ENCODE measurements around the gene CT47C1.
A peak's percentile ranks its signal among the peaks of the same experiment; 100 is the strongest.
"Not testable (repeated sequence)": the region's sequence is repeated elsewhere in the genome, so short reads cannot be mapped to it uniquely, and the experiment has no call there.

The CT47C1 gene

GRCh38 chrX:119072744-119073143 lies at the start of gene CT47C1:
Gene CT47C1 (plus strand): TSS chrX:119072993. CDS start chrX:119073226, 233 bp downstream.
- no peak for DNase-seq

- DNase-seq, result no peak
Measured at GRCh38 chrX:119025900-119026299, 46.9 kb upstream of the CT47C1 start.

- DNase-seq, result not testable (repeated sequence)
Measured at GRCh38 chrX:119026344-119026743, 46.4 kb upstream of the CT47C1 start.

GRCh38 chrX:119027960-119028732 lies 44.6 kb upstream of the CT47C1 start:
- not testable (repeated sequence) for DNase-seq

GRCh38 chrX:119028733-119029330 lies 44.0 kb upstream of the CT47C1 start:
- no peak for DNase-seq

GRCh38 chrX:119029656-119030055 lies 43.1 kb upstream of the CT47C1 start:
- DNase-seq, result not testable (repeated sequence)

GRCh38 chrX:119030990-119031389 lies 41.8 kb upstream of the CT47C1 start:
- DNase-seq, result no peak

GRCh38 chrX:119036107-119037029 lies 36.4 kb upstream of the CT47C1 start:
- no peak for DNase-seq

- no peak for DNase-seq
Measured at GRCh38 chrX:119040432-119040831, 32.4 kb upstream of the CT47C1 start.

- no peak for DNase-seq
Measured at GRCh38 chrX:119041175-119041574, 31.6 kb upstream of the CT47C1 start.

GRCh38 chrX:119042040-119042439 lies 30.8 kb upstream of the CT47C1 start:
- DNase-seq, result no peak

GRCh38 chrX:119042996-119043395 lies 29.8 kb upstream of the CT47C1 start:
- DNase-seq, result no peak

GRCh38 chrX:119045884-119046283 lies 26.9 kb upstream of the CT47C1 start:
- DNase-seq, result no peak

GRCh38 chrX:119055687-119056086 lies 17.1 kb upstream of the CT47C1 start:
- DNase-seq, result no peak

- peak in 1 of 2 experiments; percentile 20 for DNase-seq
Measured at GRCh38 chrX:119062750-119063374, 9.9 kb upstream of the CT47C1 start.

GRCh38 chrX:119063428-119063827 lies 9.4 kb upstream of the CT47C1 start:
- no peak for DNase-seq

- peak; percentile 62 to 70 for DNase-seq
Measured at GRCh38 chrX:119067023-119067739, 5.6 kb upstream of the CT47C1 start.

- no peak for DNase-seq
Measured at GRCh38 chrX:119069128-119069527, 3.7 kb upstream of the CT47C1 start.

- no peak for DNase-seq
Measured at GRCh38 chrX:119069762-119070161, 3.0 kb upstream of the CT47C1 start.

GRCh38 chrX:119071381-119071780 lies 1.4 kb upstream of the CT47C1 start:
- DNase-seq, result no peak

- no peak for DNase-seq
Measured at GRCh38 chrX:119073200-119073905, 560 bp downstream of the CT47C1 start.

- no peak for DNase-seq
Measured at GRCh38 chrX:119073911-119074310, 1.1 kb downstream of the CT47C1 start.

Data from NCI-H2081 (cell line).